HG03039 (cell line): Measurements from ENCODE around the gene NELFE.
"Not testable (repeated sequence)": the region's sequence is repeated elsewhere in the genome, so short reads cannot be mapped to it uniquely, and the experiment has no call there.

ENCODE experiments used
- ATAC-seq: cut with Tn5 transposase; IDR thresholded peaks from one replicate; pipeline ENCODE4 v1.9.1; 2021; ENCODE audit warnings: mild to moderate bottlenecking, moderate library complexity; ENCODE audit not compliant: unreplicated experiment

The NELFE gene

GRCh38 chr6:31952140-31952805 lies 6.5 kb downstream of the NELFE start:
- no peak for ATAC-seq

GRCh38 chr6:31949926-31950548 lies 8.7 kb downstream of the NELFE start:
- no peak for ATAC-seq

- no peak for ATAC-seq
Measured at GRCh38 chr6:31948753-31949413, 9.9 kb downstream of the NELFE start.

GRCh38 chr6:31948306-31948705 lies 10.5 kb downstream of the NELFE start:
- no peak for ATAC-seq

- no peak for ATAC-seq
Measured at GRCh38 chr6:31947864-31948263, 10.9 kb downstream of the NELFE start.

- ATAC-seq: no peak
Measured at GRCh38 chr6:31947070-31947675, 11.6 kb downstream of the NELFE start.

GRCh38 chr6:31946370-31946885 lies 12.3 kb downstream of the NELFE start:
- ATAC-seq: no peak

- ATAC-seq: no peak
Measured at GRCh38 chr6:31945507-31946369, 13.0 kb downstream of the NELFE start, which contains the start of gene CFB. Gene CFB (plus strand): TSS chr6:31946095. CDS start chr6:31946222, 127 bp downstream.

GRCh38 chr6:31945154-31945506 lies 13.6 kb downstream of the NELFE start:
- no peak for ATAC-seq

- no peak for ATAC-seq
Measured at GRCh38 chr6:31943742-31944141, 15.0 kb downstream of the NELFE start.

- no peak for ATAC-seq
Measured at GRCh38 chr6:31940256-31940664, 18.5 kb downstream of the NELFE start.

- no peak for ATAC-seq
Measured at GRCh38 chr6:31935823-31936222, 22.9 kb downstream of the NELFE start.

- ATAC-seq: no peak
Measured at GRCh38 chr6:31935021-31935420, 23.8 kb downstream of the NELFE start.

GRCh38 chr6:31933537-31933936 lies 25.2 kb downstream of the NELFE start:
- no peak for ATAC-seq

- not testable (repeated sequence) for ATAC-seq
Measured at GRCh38 chr6:31932137-31932536, 26.6 kb downstream of the NELFE start.

- ATAC-seq: no peak
Measured at GRCh38 chr6:31930962-31931361, 27.8 kb downstream of the NELFE start.

GRCh38 chr6:31928672-31928939 lies 30.2 kb downstream of the NELFE start:
- ATAC-seq: no peak

GRCh38 chr6:31927863-31928671 lies 30.7 kb downstream of the NELFE start:
- no peak for ATAC-seq

- ATAC-seq: no peak
Measured at GRCh38 chr6:31927242-31927862, 31.4 kb downstream of the NELFE start, which contains the start of gene C2. Gene C2 (plus strand): TSS chr6:31927717. CDS start chr6:31927753, 36 bp downstream.
